DMS153 (cell line): ENCODE data around the gene ATRIP.
"Not testable (repeated sequence)": the region's sequence is repeated elsewhere in the genome, so short reads cannot be mapped to it uniquely, and the experiment has no call there.

ENCODE experiments used
- DNase-seq: peaks from one replicate; lab custom pipeline; 2025; lab: John Stamatoyannopoulos, UW

The ATRIP gene

GRCh38 chr3:48469046-48469915 is 22.7 kb downstream of the ATRIP start:
- no peak for DNase-seq

GRCh38 chr3:48470286-48470685 is 23.7 kb downstream of the ATRIP start:
- no peak for DNase-seq

GRCh38 chr3:48472673-48472922 is 26.1 kb downstream of the ATRIP start:
- DNase-seq: no peak

GRCh38 chr3:48472923-48473616 is 26.5 kb downstream of the ATRIP start:
- DNase-seq: peak; percentile 58

GRCh38 chr3:48473617-48473952 is 27.0 kb downstream of the ATRIP start:
- DNase-seq: no peak

- DNase-seq: not testable (repeated sequence)
Observed at GRCh38 chr3:48474031-48474430, 27.5 kb downstream of the ATRIP start.

- DNase-seq: no peak
Observed at GRCh38 chr3:48474619-48475018, 28.1 kb downstream of the ATRIP start.

GRCh38 chr3:48475188-48475587 is 28.7 kb downstream of the ATRIP start:
- DNase-seq: no peak

GRCh38 chr3:48476426-48477053 is 30.0 kb downstream of the ATRIP start:
- no peak for DNase-seq

- no peak for DNase-seq
Observed at GRCh38 chr3:48477959-48478520, 31.5 kb downstream of the ATRIP start.

- DNase-seq: no peak
Observed at GRCh38 chr3:48478626-48479555, 32.4 kb downstream of the ATRIP start.

- not testable (repeated sequence) for DNase-seq
Observed at GRCh38 chr3:48480891-48481290, 34.4 kb downstream of the ATRIP start.

GRCh38 chr3:48482822-48483221 is 36.3 kb downstream of the ATRIP start:
- DNase-seq: not testable (repeated sequence)

- no peak for DNase-seq
Observed at GRCh38 chr3:48486952-48487351, 40.4 kb downstream of the ATRIP start.

- DNase-seq: no peak
Observed at GRCh38 chr3:48492461-48493202, 46.1 kb downstream of the ATRIP start.

GRCh38 chr3:48493203-48493501 is 46.6 kb downstream of the ATRIP start:
- DNase-seq: no peak

- no peak for DNase-seq
Observed at GRCh38 chr3:48500656-48501055, 54.1 kb downstream of the ATRIP start.

- DNase-seq: no peak
Observed at GRCh38 chr3:48501196-48501595, 54.7 kb downstream of the ATRIP start.

GRCh38 chr3:48502121-48502520 is 55.6 kb downstream of the ATRIP start:
- no peak for DNase-seq

- DNase-seq: no peak
Observed at GRCh38 chr3:48502728-48503168, 56.2 kb downstream of the ATRIP start.

GRCh38 chr3:48503401-48504050 is 57.0 kb downstream of the ATRIP start:
- DNase-seq: no peak
